ENCODE measurements around the gene GAGE10.
"Not testable (repeated sequence)": the region's sequence is repeated elsewhere in the genome, so short reads cannot be mapped to it uniquely, and the experiment has no call there.

GAGE10 gene

GRCh38 chrX:49330421-49330820 lies 27.0 kb downstream of the GAGE10 start:
- not testable (repeated sequence) for DNase-seq

GRCh38 chrX:49331282-49331681 lies 27.8 kb downstream of the GAGE10 start, which contains the start of gene GAGE13:
TSS of gene GAGE13 (plus strand) at chrX:49331582. CDS start at chrX:49332738, 1,156 bp downstream.
- DNase-seq: not testable (repeated sequence)

DNA sequence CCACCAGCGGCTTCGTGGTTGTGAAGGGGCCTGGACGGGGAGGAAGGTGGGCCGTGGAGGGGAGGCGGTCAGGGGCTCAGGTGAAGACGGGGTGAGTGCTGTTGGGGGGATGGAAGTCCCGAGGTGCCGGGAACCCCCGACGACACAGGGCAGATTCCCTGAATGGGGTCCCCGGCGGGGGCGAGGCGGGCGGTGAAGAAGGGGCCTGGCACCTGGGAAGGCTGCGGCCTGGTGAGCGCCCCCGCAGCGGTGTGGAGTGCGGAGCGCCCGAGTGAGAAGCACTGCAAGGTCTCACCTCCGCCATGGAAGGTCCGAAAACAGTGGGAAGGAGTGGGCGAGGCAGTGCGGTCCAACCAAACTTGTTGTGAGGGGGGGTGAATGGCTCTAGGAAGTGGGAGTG lies 28.4 kb downstream of the GAGE10 start:
- DNase-seq: not testable (repeated sequence)

GRCh38 chrX:49341449-49341848 lies 38.0 kb downstream of the GAGE10 start:
- DNase-seq: not testable (repeated sequence)

- not testable (repeated sequence) for DNase-seq
Observed at GRCh38 chrX:49344496-49345175, 41.2 kb downstream of the GAGE10 start.

DNA sequence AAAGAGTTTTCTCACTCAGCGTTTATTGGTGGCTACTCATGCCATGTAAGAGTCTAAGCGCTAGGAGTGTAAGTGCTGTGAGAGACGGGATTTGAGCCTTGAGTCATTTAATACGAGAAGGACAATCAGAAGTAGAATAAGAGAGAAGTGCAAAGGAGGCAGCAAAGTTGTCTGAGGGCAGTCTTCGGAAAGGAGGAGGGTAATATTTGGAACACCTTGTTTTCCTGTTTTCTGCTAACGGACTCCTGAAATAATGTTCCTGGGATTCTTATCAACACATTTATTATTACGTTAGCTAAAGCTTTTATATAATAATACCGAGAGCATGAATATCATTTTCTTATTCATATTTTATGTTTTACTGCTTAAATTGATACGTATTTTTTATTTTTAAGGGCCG lies 42.0 kb downstream of the GAGE10 start:
- not testable (repeated sequence) for DNase-seq

DNA sequence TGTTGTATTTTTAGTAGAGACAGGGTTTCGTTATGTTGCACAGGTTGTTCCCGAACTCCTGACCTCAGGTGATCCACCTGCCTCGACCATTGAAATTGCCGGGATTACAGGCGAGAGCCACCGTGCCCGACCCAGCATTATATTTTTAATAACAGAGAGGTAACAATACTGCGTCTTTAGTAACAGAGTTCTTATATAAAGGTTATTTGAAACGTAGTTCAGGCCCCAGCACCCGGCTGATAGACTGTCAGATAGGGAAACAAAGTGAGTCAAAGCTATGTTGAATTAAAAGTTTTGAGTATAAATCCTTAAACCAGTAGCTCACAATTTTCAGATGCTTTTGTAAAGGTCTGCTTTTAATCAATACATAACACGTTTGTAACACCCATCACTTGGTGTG lies 42.7 kb downstream of the GAGE10 start:
- DNase-seq: not testable (repeated sequence)

All from hematopoietic multipotent progenitor cell treated with erythropoietin and hydrocortisone succinate and interleukin-3 and kit ligand, for 8 days (in vitro differentiated cells).